ENCODE measurements around the gene UGT1A8. TPM values are rescaled to one million over a fixed set of nuclear protein-coding genes. Genes with fewer than 3 reads are reported as not detected.
"Not testable (repeated sequence)": the region's sequence is repeated elsewhere in the genome, so short reads cannot be mapped to it uniquely, and the experiment has no call there.

Gene UGT1A8
- total RNA-seq, 1 donor from 2014 or later = not detected

- Mint-ChIP-seq H3K9me3 (ENCODE audit: unreplicated experiment) (peaks cover 18% of the 10 kb centered on the region), H3K27ac (ENCODE audit: unreplicated experiment) (no peak overlapping the region), H3K4me1 (ENCODE audit: low read depth, unreplicated experiment) (no peaks in the 10 kb centered on the region)
Observed at GRCh38 chr2:233611284-233611683, 6.1 kb upstream of the UGT1A8 start.

GRCh38 chr2:233620204-233620603 is 2.8 kb downstream of the UGT1A8 start:
- no peak overlapping the region for H3K4me3 Mint-ChIP-seq (ENCODE audit: unreplicated experiment)
- TF ChIP-seq CTCF (IDR thresholded peaks at IDR 0.05; ENCODE audit: partially characterized antibody, unreplicated experiment) = no peak
- peaks cover 3% of the 10 kb centered on the region for H3K9me3 Mint-ChIP-seq (ENCODE audit: unreplicated experiment)

More at GRCh38 chr2:233611284-233611683, 6.1 kb upstream of the UGT1A8 start:
- no peak for DNase-seq
- Mint-ChIP-seq H3K4me3 (ENCODE audit: unreplicated experiment) (no peak overlapping the region), H3K36me3 (ENCODE audit: unreplicated experiment) (peaks cover 16% of the 10 kb centered on the region), H3K27me3 (ENCODE audit: unreplicated experiment) (no peaks in the 10 kb centered on the region)
- TF ChIP-seq CTCF (IDR thresholded peaks at IDR 0.05; ENCODE audit: partially characterized antibody, unreplicated experiment) = no peak

GRCh38 chr2:233621863-233622262 is 4.4 kb downstream of the UGT1A8 start:
- H3K27me3 Mint-ChIP-seq (ENCODE audit: unreplicated experiment); DNase-seq; H3K36me3 Mint-ChIP-seq (ENCODE audit: unreplicated experiment); H3K4me3 Mint-ChIP-seq (ENCODE audit: unreplicated experiment); H3K27ac Mint-ChIP-seq (ENCODE audit: unreplicated experiment); H3K9me3 Mint-ChIP-seq (ENCODE audit: unreplicated experiment); H3K4me1 Mint-ChIP-seq (ENCODE audit: low read depth, unreplicated experiment): not testable (repeated sequence)

More at GRCh38 chr2:233620204-233620603, 2.8 kb downstream of the UGT1A8 start:
- Mint-ChIP-seq H3K27me3 (ENCODE audit: unreplicated experiment) (no peaks in the 10 kb centered on the region), H3K4me1 (ENCODE audit: low read depth, unreplicated experiment) (no peaks in the 10 kb centered on the region), H3K27ac (ENCODE audit: unreplicated experiment) (no peak overlapping the region), H3K36me3 (ENCODE audit: unreplicated experiment) (no peaks in the 10 kb centered on the region)
- no peak for DNase-seq

GRCh38 chr2:233627331-233628025 is 10.0 kb downstream of the UGT1A8 start:
- Mint-ChIP-seq H3K36me3 (ENCODE audit: unreplicated experiment) (peaks cover 5% of the 10 kb centered on the region), H3K4me3 (ENCODE audit: unreplicated experiment) (no peak overlapping the region), H3K9me3 (ENCODE audit: unreplicated experiment) (no peaks in the 10 kb centered on the region), H3K27ac (ENCODE audit: unreplicated experiment) (no peak overlapping the region), H3K27me3 (ENCODE audit: unreplicated experiment) (peaks cover 3% of the 10 kb centered on the region), H3K4me1 (ENCODE audit: low read depth, unreplicated experiment) (no peaks in the 10 kb centered on the region)
- no peak for DNase-seq
- TF ChIP-seq CTCF (IDR thresholded peaks at IDR 0.05; ENCODE audit: partially characterized antibody, unreplicated experiment) = no peak

- not testable (repeated sequence) for H3K4me3 Mint-ChIP-seq (ENCODE audit: unreplicated experiment); H3K27ac Mint-ChIP-seq (ENCODE audit: unreplicated experiment); H3K4me1 Mint-ChIP-seq (ENCODE audit: low read depth, unreplicated experiment); H3K36me3 Mint-ChIP-seq (ENCODE audit: unreplicated experiment); DNase-seq; H3K9me3 Mint-ChIP-seq (ENCODE audit: unreplicated experiment); H3K27me3 Mint-ChIP-seq (ENCODE audit: unreplicated experiment)
Observed at GRCh38 chr2:233636306-233636705, 18.9 kb downstream of the UGT1A8 start, which contains the start of gene UGT1A10. Gene UGT1A10, plus strand, starts transcription at chr2:233636448. Its CDS starts 75 bp downstream, at chr2:233636523.

- Mint-ChIP-seq H3K4me3 (ENCODE audit: unreplicated experiment) (no peak overlapping the region), H3K4me1 (ENCODE audit: low read depth, unreplicated experiment) (no peaks in the 10 kb centered on the region), H3K36me3 (ENCODE audit: unreplicated experiment) (peaks cover 5% of the 10 kb centered on the region), H3K9me3 (ENCODE audit: unreplicated experiment) (peaks cover 2% of the 10 kb centered on the region), H3K27me3 (ENCODE audit: unreplicated experiment) (no peaks in the 10 kb centered on the region), H3K27ac (ENCODE audit: unreplicated experiment) (no peak overlapping the region)
- no peak for DNase-seq
- no peak for TF ChIP-seq CTCF (IDR thresholded peaks at IDR 0.05; ENCODE audit: partially characterized antibody, unreplicated experiment)
Observed at GRCh38 chr2:233638836-233639235, 21.4 kb downstream of the UGT1A8 start.

All from glutamatergic neuron (in vitro differentiated cells).